K562 (cell line): ENCODE results near the gene ACSL6. TPM values are rescaled to one million over a fixed set of nuclear protein-coding genes. Genes with fewer than 3 reads are reported as not detected.
A peak's percentile ranks its signal among the peaks of the same experiment; 100 is the strongest.

Experiments used
- ATAC-seq: fragments of 200-7000 bp; cut with Tn5 transposase; 3 replicates; pipeline ENCODE4 v1.9.1; 2020; ENCODE audit warnings: moderate library complexity
- Bru-seq: library from RNA; stranded (reverse); fragments of 400-500 nt; gene quantifications from one replicate; lab custom pipeline; 2021; lab: Mats Ljungman, UMichigan
- BruChase-seq, 2 experiments: library from RNA; stranded (reverse); fragments of 400-500 nt; gene quantifications; one replicate each; lab custom pipeline; 2021; lab: Mats Ljungman, UMichigan
- BruUV-seq: library from RNA; stranded (reverse); fragments of 400-500 nt; replicated peaks from 2 replicates; lab custom pipeline; 2021; lab: Mats Ljungman, UMichigan
- CTCF ChIA-PET: fragments of 300-600 bp; formaldehyde crosslinking; extraction: SDS; loops from one replicate; lab custom pipeline; 2021; ENCODE audit warnings: low intra/inter-chr PET ratio; lab: Yijun Ruan, JAX
- POLR2A ChIA-PET: fragments of 300-600, 350-650 bp; sonication (Branson Sonifier 250); formaldehyde crosslinking; extraction: SDS; loops from one replicate; lab custom pipeline; 2021; ENCODE audit warnings: antibody characterized with exemption, inconsistent platforms; lab: Yijun Ruan, JAX
- DNase-seq, 4 experiments: peaks; one replicate each; pipeline versions ENCODE4 v3.0.0 to v3.0.0-alpha.2; 2011 to 2018; ENCODE audit warnings: low spot score in 3 of 4, mixed read lengths in 3 of 4; ENCODE audit errors: extremely low read depth in 1 of 4
- FAIRE-seq: peaks from 2 replicates; lab custom pipeline; 2011; peaks lifted over from hg19 to GRCh38; lab: Jason Lieb, UNC
- H2AFZ ChIP-seq: 2 replicates; pipeline ENCODE4 v1.6.0; 2011; ENCODE audit warnings: low read depth, low read length, control low read depth, inconsistent platforms
- H3K27ac ChIP-seq: fragments of 200-600 bp; 3 replicates; pipeline ENCODE4 v1.8.0; 2011; ENCODE audit warnings: low read depth, mild to moderate bottlenecking, control low read depth, inconsistent platforms, low read length, moderate library complexity, mixed read lengths; ENCODE audit errors: extremely low read depth
- H3K27me3 ChIP-seq, 2 experiments: fragments of 300-600 bp in 1 of 2; 2 replicates in 1 of 2; 3 replicates in 1 of 2; pipeline versions ENCODE4 v1.6.0 to v1.8.0; 2011; ENCODE audit warnings: inconsistent platforms in 2 of 2, low read length in 2 of 2, mild to moderate bottlenecking in 1 of 2, mixed read lengths in 1 of 2, moderate library complexity in 1 of 2; ENCODE audit not compliant: control insufficient read depth in 2 of 2, insufficient read depth in 2 of 2
- H3K36me3 ChIP-seq: fragments of 300-600 bp; 3 replicates; pipeline ENCODE4 v1.8.0; 2011; ENCODE audit warnings: mild to moderate bottlenecking, low read length, inconsistent platforms; ENCODE audit not compliant: control insufficient read depth, insufficient read depth
- H3K4me1 ChIP-seq, 2 experiments: fragments of 200-600 bp in 1 of 2; replicated peaks in 1 of 2; 2 replicates in 1 of 2; 3 replicates in 1 of 2; pipeline versions ENCODE4 v1.5.1 to v1.8.0; 2011; ENCODE audit warnings: inconsistent platforms in 2 of 2, low read length in 2 of 2, mild to moderate bottlenecking in 1 of 2, mixed read lengths in 1 of 2, moderate library complexity in 1 of 2; ENCODE audit not compliant: control insufficient read depth in 2 of 2, insufficient read depth in 2 of 2
- H3K4me2 ChIP-seq: 2 replicates; pipeline ENCODE4 v1.6.1; 2011; ENCODE audit warnings: low read length, control low read depth, inconsistent platforms, mixed read lengths; ENCODE audit not compliant: insufficient read depth
- H3K4me3 ChIP-seq: fragments of 200-600 bp; sonication (generic), shearing (Covaris generic); 2 replicates; pipeline ENCODE4 v1.5.1; 2016; ENCODE audit warnings: control low read depth, inconsistent platforms
- H3K79me2 ChIP-seq: fragments of 200-600 bp; 3 replicates; pipeline ENCODE4 v1.8.0; 2011; ENCODE audit warnings: low read length, inconsistent platforms; ENCODE audit not compliant: control insufficient read depth, insufficient read depth
- H3K9ac ChIP-seq, 2 experiments: 2 replicates each; pipeline versions ENCODE4 v1.6.0 to v1.6.1; 2011; ENCODE audit warnings: low read depth in 2 of 2, low read length in 2 of 2, control low read depth in 1 of 2, inconsistent platforms in 1 of 2, mild to moderate bottlenecking in 1 of 2, mixed read lengths in 1 of 2; ENCODE audit not compliant: insufficient read depth in 1 of 2
- H3K9me1 ChIP-seq: one replicate; pipeline ENCODE4 v1.6.0; 2011; ENCODE audit warnings: inconsistent platforms, mild to moderate bottlenecking, low read length, moderate library complexity; ENCODE audit not compliant: control insufficient read depth, insufficient read depth
- H3K9me3 ChIP-seq: replicated peaks from 2 replicates; pipeline ENCODE4 v1.5.1; 2011; ENCODE audit warnings: low read depth, low read length, inconsistent platforms; ENCODE audit not compliant: control insufficient read depth, insufficient read depth
- H4K20me1 ChIP-seq: replicated peaks from 2 replicates; pipeline ENCODE4 v1.6.1; 2011; ENCODE audit warnings: low read length, inconsistent platforms, mixed read lengths; ENCODE audit not compliant: control insufficient read depth, insufficient read depth
- CXXC5 ChIP-seq: fragments of 250-450 bp; sonication (Bioruptor Pico); IDR thresholded peaks from 2 replicates; pipeline ENCODE4 v1.8.0; 2022; ENCODE audit warnings: inconsistent platforms, mild to moderate bottlenecking, moderate library complexity
- FOXP4 ChIP-seq: sonication (generic); formaldehyde crosslinking; IDR thresholded peaks from 2 replicates; pipeline ENCODE4 v1.8.0; 2022; ENCODE audit warnings: mild to moderate bottlenecking, missing genetic modification reagents, borderline replicate concordance
- GABPB1 ChIP-seq: sonication (generic); formaldehyde crosslinking; IDR thresholded peaks from 2 replicates; pipeline ENCODE4 v1.8.0; 2022; ENCODE audit warnings: mild to moderate bottlenecking, missing genetic modification reagents
- MYBL2 ChIP-seq, 2 experiments: fragments of 450-650 bp in 1 of 2; sonication (generic) in 1 of 2; formaldehyde crosslinking in 1 of 2; IDR thresholded peaks; 2 replicates each; pipeline versions ENCODE4 v1.6.1 to v1.8.1; 2017 to 2022; ENCODE audit warnings: borderline replicate concordance in 1 of 2, inconsistent platforms in 1 of 2, low read depth in 1 of 2, mild to moderate bottlenecking in 1 of 2, missing genetic modification reagents in 1 of 2, moderate library complexity in 1 of 2
- ZBTB1 ChIP-seq: sonication (generic); formaldehyde crosslinking; IDR thresholded peaks from 2 replicates; pipeline ENCODE4 v1.8.1; 2023; ENCODE audit warnings: missing genetic modification reagents, low read depth, mild to moderate bottlenecking, borderline replicate concordance
- ZNF263 ChIP-seq: sonication (generic); formaldehyde crosslinking; IDR thresholded peaks from 2 replicates; pipeline ENCODE4 v1.8.0; 2022; ENCODE audit warnings: mild to moderate bottlenecking, missing genetic modification reagents, borderline replicate concordance
- WGBS: fragments of 100-300 bp; shearing (Covaris generic); methylation state at CpG from one replicate; pipeline ENCODE4 v1.1.6; 2016; ENCODE audit warnings: low coverage, mixed read lengths; ENCODE audit not compliant: insufficient coverage; ENCODE audit errors: missing lambda C conversion rate; 5-methylcytosine and 5-hydroxymethylcytosine counted together
- in situ Hi-C: fragments of 300-500 bp; cut with MboI; formaldehyde crosslinking; loops from 4 replicates; pipeline ENCODE4 v1.15.0; 2018; ENCODE audit warnings: inconsistent platforms, mixed read lengths
- intact Hi-C: fragments of 100-400 bp; cut with micrococcal nuclease; formaldehyde crosslinking; loops from 2 replicates; pipeline ENCODE4 v1.14.2; 2022
- long read RNA-seq, 3 experiments: library from polyadenylated mRNA in 2 of 3; library from RNA in 1 of 3; unstranded in 2 of 3; stranded (forward) in 1 of 3; transcript quantifications; one replicate each; pipeline ENCODE4 v2.0.0, GENCODE V29; 2019 to 2022
- polyA minus RNA-seq, 3 experiments: library from RNA; depleted of rRNA, polyadenylated mRNA; stranded (reverse); fragments of >200 nt; gene quantifications; 2 replicates each; pipeline ENCODE4 v1.2.3, GENCODE V29; 2011
- polyA plus RNA-seq, 8 experiments: library from polyadenylated mRNA; depleted of rRNA in 4 of 8; stranded (reverse) in 5 of 8; unstranded in 3 of 8; fragments of >200 nt; fragmentation: Nextera tagmentation in 2 of 8; fragmentation: Illumina TruSeq in 1 of 8; extraction: Ambion mirVana in 2 of 8; extraction: Trizol in 1 of 8; gene quantifications; 2 replicates each; pipeline versions ENCODE4 v1.2.1 to v1.2.3, GENCODE V29; 2011 to 2014; ENCODE audit warnings: inconsistent platforms in 1 of 8, missing spikeins in 1 of 8
- total RNA-seq, 7 experiments: library from RNA; depleted of rRNA in 6 of 7; stranded (reverse); fragments of >200 nt in 6 of 7; fragmentation: Illumina TruSeq in 2 of 7; extraction: Trizol in 2 of 7; gene quantifications; 2 replicates each; pipeline versions ENCODE4 v1.2.1 to v1.2.3, GENCODE V29; 2011 to 2021; ENCODE audit warnings: low replicate concordance in 1 of 7
- TF ChIP-seq, protein P1 (sequence below): fragments of 200-800 bp; sonication (Bioruptor generic); IDR thresholded peaks from 2 replicates; pipeline ENCODE4 v1.6.1; 2017; ENCODE audit warnings: missing genetic modification characterization, missing compliant biosample characterization
- TF ChIP-seq, protein P2 (sequence below): IDR thresholded peaks from 2 replicates; pipeline ENCODE4 v1.6.1; 2011; ENCODE audit warnings: borderline replicate concordance, low read depth, mild to moderate bottlenecking, moderate library complexity, low read length; ENCODE audit not compliant: insufficient read depth, poor library complexity, severe bottlenecking

The ACSL6 gene
- 3.9 and 10.0 TPM in 2 replicates for total RNA-seq (2011; cell fraction: chromatin; rRNA removed; ENCODE audit: low replicate concordance)
- 3.8 and 4.5 TPM in 2 replicates for total RNA-seq (2011; cell fraction: nucleolus; rRNA removed)
- 5.1 and 6.0 TPM in 2 replicates for total RNA-seq (2011; cell fraction: nucleoplasm; rRNA removed)
- total RNA-seq (2014; rRNA removed), result 0.50 and 0.73 TPM in 2 replicates
- 0.62 and 1.0 TPM in 2 replicates for total RNA-seq (2014; rRNA removed; fragmentation: Illumina TruSeq; extraction: Trizol)
- total RNA-seq (2015; rRNA removed; fragmentation: Illumina TruSeq; extraction: Trizol), result 0.60 and 0.69 TPM in 2 replicates
- total RNA-seq (2021), result 1.5 and 1.6 TPM in 2 replicates
- polyA plus RNA-seq (2011; rRNA removed), result 1.0 and 1.2 TPM in 2 replicates
- 0.47 and 0.69 TPM in 2 replicates for polyA plus RNA-seq (2011; cell fraction: cytosol; rRNA removed)
- polyA plus RNA-seq (2011; cell fraction: nucleus; rRNA removed), result 4.9 and 7.1 TPM in 2 replicates
- polyA plus RNA-seq (2012), result 0.65 and 1.1 TPM in 2 replicates
- polyA plus RNA-seq (2014; fragmentation: Illumina TruSeq; extraction: Trizol), result 0.82 and 1.00 TPM in 2 replicates
- polyA plus RNA-seq (2014; fragmentation: Nextera tagmentation; extraction: Ambion mirVana), result under 1 TPM; 0.62 to 0.75 TPM
- 0.62 and 0.69 TPM in 2 replicates for polyA plus RNA-seq (2014; rRNA removed)
- 0.45 and 0.95 TPM in 2 replicates for polyA minus RNA-seq (2011; rRNA and poly(A)+ RNA removed)
- 0.95 TPM in 1 of 2 replicates, not detected in the other for polyA minus RNA-seq (2011; cell fraction: cytosol; rRNA and poly(A)+ RNA removed)
- polyA minus RNA-seq (2011; cell fraction: nucleus; rRNA and poly(A)+ RNA removed), result 1.9 and 2.3 TPM in 2 replicates
- Bru-seq, nascent RNA, result percentile 22 among the genes with signal in this experiment
- BruChase-seq, experiment 1, labeled RNA remaining after a 2-hour chase, result percentile 21 among the genes with signal in this experiment
- BruChase-seq, experiment 2, labeled RNA remaining after a 6-hour chase, result percentile 17 among the genes with signal in this experiment
- long read RNA-seq, experiment 1, partial matches to known transcripts, result 3 of 8 reads
- long read RNA-seq, experiment 1, other reads (novel, unspliced or antisense), result 5 of 8 reads
- long read RNA-seq, experiment 2, partial matches to known transcripts, result 0 of 1 reads
- long read RNA-seq, experiment 2, other reads (novel, unspliced or antisense), result 1 of 1 reads
- long read RNA-seq, experiment 3, result 0 reads

- Histone ChIP-seq H3K9me3 (no peaks in the 10 kb centered on the region), H4K20me1 (peaks cover 15% of the 10 kb centered on the region; the same call in 1 of the 2 replicates), H3K9me1 (no peaks in the 10 kb centered on the region), H3K4me1 (peaks cover 8 to 14% of the 10 kb centered on the region in 2 experiments; a peak in 4 of 5 replicates), H3K27me3 (peaks cover 10 to 22% of the 10 kb centered on the region in 2 experiments; a peak in 4 of 5 replicates), H3K4me2 (peak within 1 kb of the TSS; percentile 59), H3K36me3 (no peaks in the 10 kb centered on the region), H3K79me2 (no peaks in the 10 kb centered on the region), H3K4me3 (peak within 1 kb of the TSS; percentile 50), H3K9ac (peak within 1 kb of the TSS in 1 of 2 experiments; percentile 85; a peak in 2 of 4 replicates), H2AFZ (peak within 1 kb of the TSS; percentile 66), H3K27ac (no peak within 1 kb of the TSS)
- intact Hi-C loops (no loop called here), in situ Hi-C loops (loop anchor here (25.0 kb wide), 1 partner anchor 574 kb away; no protein-coding TSS in a partner anchor)
- CTCF ChIA-PET, result no interaction called here
- POLR2A ChIA-PET, result interaction anchor here (0.6 to 1.4 kb wide), 3 partner anchors 11 to 422 kb away, joined by 3 to 4 read pairs (median 4); no protein-coding TSS in a partner anchor
- peak; percentile 78 for ATAC-seq
- DNase-seq, result peak; percentile 56 to 83 (median 74)
- no TSS peak for BruUV-seq
- 6% methylated on average over 29 of the region's 63 CpGs for WGBS
- FAIRE-seq, result peak; percentile 35
- TF ChIP-seq GABPB1 (CRISPR knock-in tag) (peak; percentile 47; the same call in 1 of the 2 replicates), CXXC5 (CRISPR knock-in tag) (peak; percentile 63), ZBTB1 (CRISPR knock-in tag) (peak; percentile 89), FOXP4 (no peak), MYBL2 (IDR thresholded peaks at IDR 0.05; ENCODE audit: low read depth) (no peak), MYBL2 (CRISPR knock-in tag; IDR thresholded peaks at IDR 0.05; ENCODE audit: borderline replicate concordance) (no peak), ZNF263 (CRISPR knock-in tag) (0 out of 2 replicates have a peak, but pooled peaks have one; percentile 10)
- TF ChIP-seq, protein P1, sequence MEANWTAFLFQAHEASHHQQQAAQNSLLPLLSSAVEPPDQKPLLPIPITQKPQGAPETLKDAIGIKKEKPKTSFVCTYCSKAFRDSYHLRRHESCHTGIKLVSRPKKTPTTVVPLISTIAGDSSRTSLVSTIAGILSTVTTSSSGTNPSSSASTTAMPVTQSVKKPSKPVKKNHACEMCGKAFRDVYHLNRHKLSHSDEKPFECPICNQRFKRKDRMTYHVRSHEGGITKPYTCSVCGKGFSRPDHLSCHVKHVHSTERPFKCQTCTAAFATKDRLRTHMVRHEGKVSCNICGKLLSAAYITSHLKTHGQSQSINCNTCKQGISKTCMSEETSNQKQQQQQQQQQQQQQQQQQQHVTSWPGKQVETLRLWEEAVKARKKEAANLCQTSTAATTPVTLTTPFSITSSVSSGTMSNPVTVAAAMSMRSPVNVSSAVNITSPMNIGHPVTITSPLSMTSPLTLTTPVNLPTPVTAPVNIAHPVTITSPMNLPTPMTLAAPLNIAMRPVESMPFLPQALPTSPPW (CRISPR knock-in tag), result peak; percentile 77
- TF ChIP-seq, protein P2, sequence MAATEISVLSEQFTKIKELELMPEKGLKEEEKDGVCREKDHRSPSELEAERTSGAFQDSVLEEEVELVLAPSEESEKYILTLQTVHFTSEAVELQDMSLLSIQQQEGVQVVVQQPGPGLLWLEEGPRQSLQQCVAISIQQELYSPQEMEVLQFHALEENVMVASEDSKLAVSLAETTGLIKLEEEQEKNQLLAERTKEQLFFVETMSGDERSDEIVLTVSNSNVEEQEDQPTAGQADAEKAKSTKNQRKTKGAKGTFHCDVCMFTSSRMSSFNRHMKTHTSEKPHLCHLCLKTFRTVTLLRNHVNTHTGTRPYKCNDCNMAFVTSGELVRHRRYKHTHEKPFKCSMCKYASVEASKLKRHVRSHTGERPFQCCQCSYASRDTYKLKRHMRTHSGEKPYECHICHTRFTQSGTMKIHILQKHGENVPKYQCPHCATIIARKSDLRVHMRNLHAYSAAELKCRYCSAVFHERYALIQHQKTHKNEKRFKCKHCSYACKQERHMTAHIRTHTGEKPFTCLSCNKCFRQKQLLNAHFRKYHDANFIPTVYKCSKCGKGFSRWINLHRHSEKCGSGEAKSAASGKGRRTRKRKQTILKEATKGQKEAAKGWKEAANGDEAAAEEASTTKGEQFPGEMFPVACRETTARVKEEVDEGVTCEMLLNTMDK, result peak; percentile 5
Observed at GRCh38 chr5:132011622-132012343, at the start of gene ACSL6. TSS of gene ACSL6 (minus strand) at chr5:132011658. CDS start at chr5:132011553, 105 bp downstream.
